HG03175 (cell line): ENCODE data around the gene FOXP1.
A peak's percentile ranks its signal among the peaks of the same experiment; 100 is the strongest.
"Not testable (repeated sequence)": the region's sequence is repeated elsewhere in the genome, so short reads cannot be mapped to it uniquely, and the experiment has no call there.

Source experiments
- ATAC-seq: cut with Tn5 transposase; IDR thresholded peaks from one replicate; pipeline ENCODE4 v1.9.1; 2021; ENCODE audit warnings: mild to moderate bottlenecking, moderate library complexity; ENCODE audit not compliant: unreplicated experiment

Gene FOXP1

GRCh38 chr3:71454512-71455403, 128.8 kb downstream of the FOXP1 start:
- no peak for ATAC-seq

GRCh38 chr3:71453822-71454511, 129.6 kb downstream of the FOXP1 start:
- no peak for ATAC-seq

- no peak for ATAC-seq
Observed at GRCh38 chr3:71453319-71453718, 130.2 kb downstream of the FOXP1 start.

GRCh38 chr3:71451812-71452211, 131.7 kb downstream of the FOXP1 start:
- no peak for ATAC-seq

GRCh38 chr3:71451060-71451459, 132.5 kb downstream of the FOXP1 start:
- ATAC-seq, result no peak

GRCh38 chr3:71450162-71450561, 133.4 kb downstream of the FOXP1 start:
- ATAC-seq, result no peak

- no peak for ATAC-seq
Observed at GRCh38 chr3:71447803-71448202, 135.7 kb downstream of the FOXP1 start.

- ATAC-seq, result no peak
Observed at GRCh38 chr3:71447197-71447596, 136.3 kb downstream of the FOXP1 start.

- ATAC-seq, result no peak
Observed at GRCh38 chr3:71446734-71447133, 136.8 kb downstream of the FOXP1 start.

GRCh38 chr3:71446260-71446659, 137.3 kb downstream of the FOXP1 start:
- ATAC-seq, result no peak

- no peak for ATAC-seq
Observed at GRCh38 chr3:71444861-71445259, 138.7 kb downstream of the FOXP1 start.

- peak; percentile 97 for ATAC-seq
Observed at GRCh38 chr3:71444028-71444860, 139.3 kb downstream of the FOXP1 start.

GRCh38 chr3:71443332-71443731, 140.2 kb downstream of the FOXP1 start:
- no peak for ATAC-seq

GRCh38 chr3:71442652-71443042, 140.9 kb downstream of the FOXP1 start:
- ATAC-seq, result no peak

- ATAC-seq, result no peak
Observed at GRCh38 chr3:71441925-71442651, 141.4 kb downstream of the FOXP1 start.

- ATAC-seq, result no peak
Observed at GRCh38 chr3:71441217-71441924, 142.2 kb downstream of the FOXP1 start.

GRCh38 chr3:71438904-71439303, 144.6 kb downstream of the FOXP1 start:
- ATAC-seq, result no peak

GRCh38 chr3:71438071-71438685, 145.3 kb downstream of the FOXP1 start:
- ATAC-seq, result no peak

GRCh38 chr3:71436337-71436736, 147.2 kb downstream of the FOXP1 start:
- no peak for ATAC-seq

- ATAC-seq, result not testable (repeated sequence)
Observed at GRCh38 chr3:71435836-71436235, 147.7 kb downstream of the FOXP1 start.
